ENCODE measurements around the gene SLC7A6OS. TPM values are rescaled to one million over a fixed set of nuclear protein-coding genes. Genes with fewer than 3 reads are reported as not detected.
A peak's percentile ranks its signal among the peaks of the same experiment; 100 is the strongest.

The SLC7A6OS gene
- total and polyA plus RNA-seq, 10 of the 15 experiments (the other 5 are each of a cell fraction or from before 2014, with no cell fraction given) = 2.9 to 27.4 (median 16.9) TPM

DNA sequence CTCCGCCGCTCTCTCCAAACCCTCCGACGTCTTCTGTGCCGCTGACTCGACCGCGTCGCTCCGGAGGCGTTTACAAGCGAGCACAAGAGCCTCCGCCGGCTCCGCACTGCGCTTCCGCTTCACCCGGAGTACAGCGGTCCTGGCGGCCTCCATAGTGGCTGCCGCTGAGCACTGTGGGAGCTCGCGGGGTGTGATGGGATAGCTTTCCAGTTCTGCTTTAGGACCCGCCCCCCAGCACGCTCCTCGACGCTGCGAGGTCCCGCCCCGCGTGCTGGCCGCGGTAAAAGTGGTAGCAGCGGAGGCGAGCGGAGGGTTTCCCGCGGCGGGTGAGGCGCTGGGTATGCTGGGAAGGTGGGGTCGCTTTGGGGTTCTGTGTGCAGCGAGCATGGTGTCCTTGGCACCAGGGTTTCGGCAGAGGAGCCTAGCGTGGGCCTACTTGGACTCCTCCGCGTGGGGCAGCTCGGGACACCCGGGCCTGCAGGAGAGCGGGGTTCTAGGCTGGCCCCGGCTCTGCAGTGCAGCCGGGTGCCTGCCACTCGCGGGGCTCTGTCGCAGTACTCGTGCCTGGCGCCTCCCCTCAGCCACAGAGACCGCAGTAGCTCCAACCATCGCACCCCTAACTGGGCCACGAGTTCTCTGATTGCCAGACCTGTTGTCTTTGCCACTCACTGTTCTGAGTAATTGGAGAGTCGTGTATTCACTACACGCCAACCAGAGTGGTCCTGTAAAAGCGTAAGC lies at the start of gene SLC7A6OS, which contains the start of gene PRMT7 (continued):
- TF ChIP-seq, protein P1, sequence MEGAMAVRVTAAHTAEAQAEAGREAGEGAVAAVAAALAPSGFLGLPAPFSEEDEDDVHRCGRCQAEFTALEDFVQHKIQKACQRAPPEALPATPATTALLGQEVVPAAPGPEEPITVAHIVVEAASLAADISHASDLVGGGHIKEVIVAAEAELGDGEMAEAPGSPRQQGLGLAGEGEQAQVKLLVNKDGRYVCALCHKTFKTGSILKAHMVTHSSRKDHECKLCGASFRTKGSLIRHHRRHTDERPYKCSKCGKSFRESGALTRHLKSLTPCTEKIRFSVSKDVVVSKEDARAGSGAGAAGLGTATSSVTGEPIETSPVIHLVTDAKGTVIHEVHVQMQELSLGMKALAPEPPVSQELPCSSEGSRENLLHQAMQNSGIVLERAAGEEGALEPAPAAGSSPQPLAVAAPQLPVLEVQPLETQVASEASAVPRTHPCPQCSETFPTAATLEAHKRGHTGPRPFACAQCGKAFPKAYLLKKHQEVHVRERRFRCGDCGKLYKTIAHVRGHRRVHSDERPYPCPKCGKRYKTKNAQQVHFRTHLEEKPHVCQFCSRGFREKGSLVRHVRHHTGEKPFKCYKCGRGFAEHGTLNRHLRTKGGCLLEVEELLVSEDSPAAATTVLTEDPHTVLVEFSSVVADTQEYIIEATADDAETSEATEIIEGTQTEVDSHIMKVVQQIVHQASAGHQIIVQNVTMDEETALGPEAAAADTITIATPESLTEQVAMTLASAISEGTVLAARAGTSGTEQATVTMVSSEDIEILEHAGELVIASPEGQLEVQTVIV (IDR thresholded peaks at IDR 0.05; ENCODE audit: borderline replicate concordance, partially characterized antibody) = peak; percentile 43
- TF ChIP-seq SRF (IDR thresholded peaks at IDR 0.05; ENCODE audit: low read depth in 2 of 2, low read length in 2 of 2) (0 out of 4 replicates have a peak, but pooled peaks of 1 of the 2 experiments have one; percentile 26), ZBED1 (IDR thresholded peaks at IDR 0.05; ENCODE audit: borderline replicate concordance) (0 out of 2 replicates have a peak, but pooled peaks have one; percentile 59), MTA3 (IDR thresholded peaks at IDR 0.05; ENCODE audit: borderline replicate concordance, low read length) (no peak), HDAC6 (IDR thresholded peaks at IDR 0.05; ENCODE audit: unreplicated experiment) (no peak), CREM (IDR thresholded peaks at IDR 0.05; ENCODE audit: low read depth) (peak; percentile 55; the same call in 1 of the 2 replicates), ZSCAN29 (IDR thresholded peaks at IDR 0.05) (no peak), NR2F1 (conservative IDR thresholded peaks at IDR 0.05) (no peak; the same call in 1 of the 2 replicates), MYC (IDR thresholded peaks at IDR 0.05; ENCODE audit: insufficient read depth, insufficient read length, insufficient replicate concordance, low read length, severe bottlenecking) (no peak), NRF1 (conservative IDR thresholded peaks at IDR 0.05; ENCODE audit: low read depth, low read length) (no peak), FOXK2 (IDR thresholded peaks at IDR 0.05) (0 out of 2 replicates have a peak, but pooled peaks have one; percentile 13), SIX5 (IDR thresholded peaks at IDR 0.05; ENCODE audit: low read depth, low read length, severe bottlenecking) (peak; percentile 59), RAD51 (IDR thresholded peaks at IDR 0.05) (no peak), ATF7 (IDR thresholded peaks at IDR 0.05; ENCODE audit: low read depth) (no peak), ZNF622 (IDR thresholded peaks at IDR 0.05) (no peak), HDGF (IDR thresholded peaks at IDR 0.05) (peak; percentile 80), YBX1 (IDR thresholded peaks at IDR 0.05) (no peak), POLR2A (IDR thresholded peaks at IDR 0.05; ENCODE audit: low read depth, low read length) (peak; percentile 98), NFIC (IDR thresholded peaks at IDR 0.05; ENCODE audit: low read depth, low read length) (no peak)
- TF ChIP-seq, protein P2, sequence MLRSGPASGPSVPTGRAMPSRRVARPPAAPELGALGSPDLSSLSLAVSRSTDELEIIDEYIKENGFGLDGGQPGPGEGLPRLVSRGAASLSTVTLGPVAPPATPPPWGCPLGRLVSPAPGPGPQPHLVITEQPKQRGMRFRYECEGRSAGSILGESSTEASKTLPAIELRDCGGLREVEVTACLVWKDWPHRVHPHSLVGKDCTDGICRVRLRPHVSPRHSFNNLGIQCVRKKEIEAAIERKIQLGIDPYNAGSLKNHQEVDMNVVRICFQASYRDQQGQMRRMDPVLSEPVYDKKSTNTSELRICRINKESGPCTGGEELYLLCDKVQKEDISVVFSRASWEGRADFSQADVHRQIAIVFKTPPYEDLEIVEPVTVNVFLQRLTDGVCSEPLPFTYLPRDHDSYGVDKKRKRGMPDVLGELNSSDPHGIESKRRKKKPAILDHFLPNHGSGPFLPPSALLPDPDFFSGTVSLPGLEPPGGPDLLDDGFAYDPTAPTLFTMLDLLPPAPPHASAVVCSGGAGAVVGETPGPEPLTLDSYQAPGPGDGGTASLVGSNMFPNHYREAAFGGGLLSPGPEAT (IDR thresholded peaks at IDR 0.05; ENCODE audit: low read depth) = peak; percentile 96
- TF ChIP-seq, protein P3, sequence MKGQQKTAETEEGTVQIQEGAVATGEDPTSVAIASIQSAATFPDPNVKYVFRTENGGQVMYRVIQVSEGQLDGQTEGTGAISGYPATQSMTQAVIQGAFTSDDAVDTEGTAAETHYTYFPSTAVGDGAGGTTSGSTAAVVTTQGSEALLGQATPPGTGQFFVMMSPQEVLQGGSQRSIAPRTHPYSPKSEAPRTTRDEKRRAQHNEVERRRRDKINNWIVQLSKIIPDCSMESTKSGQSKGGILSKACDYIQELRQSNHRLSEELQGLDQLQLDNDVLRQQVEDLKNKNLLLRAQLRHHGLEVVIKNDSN (IDR thresholded peaks at IDR 0.05; ENCODE audit: borderline replicate concordance, extremely low read length, insufficient read depth, low read depth, low read length) = no peak
- TF ChIP-seq, protein P4, sequence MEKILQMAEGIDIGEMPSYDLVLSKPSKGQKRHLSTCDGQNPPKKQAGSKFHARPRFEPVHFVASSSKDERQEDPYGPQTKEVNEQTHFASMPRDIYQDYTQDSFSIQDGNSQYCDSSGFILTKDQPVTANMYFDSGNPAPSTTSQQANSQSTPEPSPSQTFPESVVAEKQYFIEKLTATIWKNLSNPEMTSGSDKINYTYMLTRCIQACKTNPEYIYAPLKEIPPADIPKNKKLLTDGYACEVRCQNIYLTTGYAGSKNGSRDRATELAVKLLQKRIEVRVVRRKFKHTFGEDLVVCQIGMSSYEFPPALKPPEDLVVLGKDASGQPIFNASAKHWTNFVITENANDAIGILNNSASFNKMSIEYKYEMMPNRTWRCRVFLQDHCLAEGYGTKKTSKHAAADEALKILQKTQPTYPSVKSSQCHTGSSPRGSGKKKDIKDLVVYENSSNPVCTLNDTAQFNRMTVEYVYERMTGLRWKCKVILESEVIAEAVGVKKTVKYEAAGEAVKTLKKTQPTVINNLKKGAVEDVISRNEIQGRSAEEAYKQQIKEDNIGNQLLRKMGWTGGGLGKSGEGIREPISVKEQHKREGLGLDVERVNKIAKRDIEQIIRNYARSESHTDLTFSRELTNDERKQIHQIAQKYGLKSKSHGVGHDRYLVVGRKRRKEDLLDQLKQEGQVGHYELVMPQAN (conservative IDR thresholded peaks at IDR 0.05) = peak; percentile 71; the same call in 1 of the 2 replicates
